K562 (cell line): ENCODE results near the gene B3GAT3. TPM values are rescaled to one million over a fixed set of nuclear protein-coding genes. Genes with fewer than 3 reads are reported as not detected.

Experiments used
- ATAC-seq: fragments of 200-7000 bp; cut with Tn5 transposase; 3 replicates; pipeline ENCODE4 v1.9.1; 2020; ENCODE audit warnings: moderate library complexity
- BruUV-seq: library from RNA; stranded (reverse); fragments of 400-500 nt; replicated peaks from 2 replicates; lab custom pipeline; 2021; lab: Mats Ljungman, UMichigan
- CTCF ChIA-PET: fragments of 300-600 bp; formaldehyde crosslinking; extraction: SDS; loops from one replicate; lab custom pipeline; 2021; ENCODE audit warnings: low intra/inter-chr PET ratio; lab: Yijun Ruan, JAX
- POLR2A ChIA-PET: fragments of 300-600, 350-650 bp; sonication (Branson Sonifier 250); formaldehyde crosslinking; extraction: SDS; loops from one replicate; lab custom pipeline; 2021; ENCODE audit warnings: antibody characterized with exemption, inconsistent platforms; lab: Yijun Ruan, JAX
- DNase-seq, 4 experiments: peaks; one replicate each; pipeline versions ENCODE4 v3.0.0 to v3.0.0-alpha.2; 2011 to 2018; ENCODE audit warnings: low spot score in 3 of 4, mixed read lengths in 3 of 4; ENCODE audit errors: extremely low read depth in 1 of 4
- FAIRE-seq: peaks from 2 replicates; lab custom pipeline; 2011; peaks lifted over from hg19 to GRCh38; lab: Jason Lieb, UNC
- H2AFZ ChIP-seq: 2 replicates; pipeline ENCODE4 v1.6.0; 2011; ENCODE audit warnings: low read depth, low read length, control low read depth, inconsistent platforms
- H3K27ac ChIP-seq: fragments of 200-600 bp; 3 replicates; pipeline ENCODE4 v1.8.0; 2011; ENCODE audit warnings: low read depth, mild to moderate bottlenecking, control low read depth, inconsistent platforms, low read length, moderate library complexity, mixed read lengths; ENCODE audit errors: extremely low read depth
- H3K27me3 ChIP-seq, 2 experiments: fragments of 300-600 bp in 1 of 2; 2 replicates in 1 of 2; 3 replicates in 1 of 2; pipeline versions ENCODE4 v1.6.0 to v1.8.0; 2011; ENCODE audit warnings: inconsistent platforms in 2 of 2, low read length in 2 of 2, mild to moderate bottlenecking in 1 of 2, mixed read lengths in 1 of 2, moderate library complexity in 1 of 2; ENCODE audit not compliant: control insufficient read depth in 2 of 2, insufficient read depth in 2 of 2
- H3K36me3 ChIP-seq: fragments of 300-600 bp; 3 replicates; pipeline ENCODE4 v1.8.0; 2011; ENCODE audit warnings: mild to moderate bottlenecking, low read length, inconsistent platforms; ENCODE audit not compliant: control insufficient read depth, insufficient read depth
- H3K4me1 ChIP-seq, 2 experiments: fragments of 200-600 bp in 1 of 2; replicated peaks in 1 of 2; 2 replicates in 1 of 2; 3 replicates in 1 of 2; pipeline versions ENCODE4 v1.5.1 to v1.8.0; 2011; ENCODE audit warnings: inconsistent platforms in 2 of 2, low read length in 2 of 2, mild to moderate bottlenecking in 1 of 2, mixed read lengths in 1 of 2, moderate library complexity in 1 of 2; ENCODE audit not compliant: control insufficient read depth in 2 of 2, insufficient read depth in 2 of 2
- H3K4me2 ChIP-seq: 2 replicates; pipeline ENCODE4 v1.6.1; 2011; ENCODE audit warnings: low read length, control low read depth, inconsistent platforms, mixed read lengths; ENCODE audit not compliant: insufficient read depth
- H3K4me3 ChIP-seq: fragments of 200-600 bp; sonication (generic), shearing (Covaris generic); 2 replicates; pipeline ENCODE4 v1.5.1; 2016; ENCODE audit warnings: control low read depth, inconsistent platforms
- H3K79me2 ChIP-seq: fragments of 200-600 bp; 3 replicates; pipeline ENCODE4 v1.8.0; 2011; ENCODE audit warnings: low read length, inconsistent platforms; ENCODE audit not compliant: control insufficient read depth, insufficient read depth
- H3K9ac ChIP-seq, 2 experiments: 2 replicates each; pipeline versions ENCODE4 v1.6.0 to v1.6.1; 2011; ENCODE audit warnings: low read depth in 2 of 2, low read length in 2 of 2, control low read depth in 1 of 2, inconsistent platforms in 1 of 2, mild to moderate bottlenecking in 1 of 2, mixed read lengths in 1 of 2; ENCODE audit not compliant: insufficient read depth in 1 of 2
- H3K9me1 ChIP-seq: one replicate; pipeline ENCODE4 v1.6.0; 2011; ENCODE audit warnings: inconsistent platforms, mild to moderate bottlenecking, low read length, moderate library complexity; ENCODE audit not compliant: control insufficient read depth, insufficient read depth
- H3K9me3 ChIP-seq: replicated peaks from 2 replicates; pipeline ENCODE4 v1.5.1; 2011; ENCODE audit warnings: low read depth, low read length, inconsistent platforms; ENCODE audit not compliant: control insufficient read depth, insufficient read depth
- H4K20me1 ChIP-seq: replicated peaks from 2 replicates; pipeline ENCODE4 v1.6.1; 2011; ENCODE audit warnings: low read length, inconsistent platforms, mixed read lengths; ENCODE audit not compliant: control insufficient read depth, insufficient read depth
- FOXA1 ChIP-seq: fragments of 450-650 bp; IDR thresholded peaks from 2 replicates; pipeline ENCODE4 v1.6.1; 2016; ENCODE audit warnings: mild to moderate bottlenecking, borderline replicate concordance
- HMG20A ChIP-seq: fragments of 450-650 bp; formaldehyde crosslinking; conservative IDR thresholded peaks from 2 replicates; pipeline ENCODE4 v1.4.0; 2020; ENCODE audit warnings: mild to moderate bottlenecking, mixed read lengths
- HMG20B ChIP-seq: fragments of 250-450 bp; sonication (Bioruptor Pico); IDR thresholded peaks from 2 replicates; pipeline ENCODE4 v1.5.0; 2021; ENCODE audit warnings: mild to moderate bottlenecking
- IFI16 ChIP-seq: fragments of 250-450 bp; sonication (Bioruptor Pico); IDR thresholded peaks from 2 replicates; pipeline ENCODE4 v2.1.2; 2022; ENCODE audit warnings: mild to moderate bottlenecking, inconsistent platforms
- ILK ChIP-seq: fragments of 450-650 bp; IDR thresholded peaks from 2 replicates; pipeline ENCODE4 v1.6.1; 2016; ENCODE audit warnings: missing genetic modification characterization, low read depth, mild to moderate bottlenecking, missing compliant biosample characterization, moderate library complexity, borderline replicate concordance
- MCM7 ChIP-seq, 2 experiments: fragments of 450-650 bp; IDR thresholded peaks; 2 replicates each; pipeline ENCODE4 v1.6.1; 2016 to 2018
- NFE2 ChIP-seq: IDR thresholded peaks from 2 replicates; pipeline ENCODE4 v1.6.1; 2014; ENCODE audit warnings: antibody characterized with exemption, low read depth
- POLR2B ChIP-seq: fragments of 450-650 bp; IDR thresholded peaks from 2 replicates; pipeline ENCODE4 v1.6.1; 2018; ENCODE audit warnings: low read depth; ENCODE audit not compliant: partially characterized antibody
- SMARCE1 ChIP-seq: fragments of 450-650 bp; IDR thresholded peaks from 2 replicates; pipeline ENCODE4 v1.7.1; 2016; ENCODE audit warnings: mild to moderate bottlenecking
- TFAM ChIP-seq: fragments of 250-450 bp; sonication (Bioruptor Pico); conservative IDR thresholded peaks from 2 replicates; pipeline ENCODE4 v1.5.0; 2021; ENCODE audit warnings: mild to moderate bottlenecking, moderate library complexity
- ZNF311 ChIP-seq: fragments of 250-450 bp; sonication (Bioruptor Pico); IDR thresholded peaks from 2 replicates; pipeline ENCODE4 v1.4.0; 2020; ENCODE audit warnings: mild to moderate bottlenecking, moderate library complexity
- ZNF316 ChIP-seq: fragments of 450-650 bp; IDR thresholded peaks from 2 replicates; pipeline ENCODE4 v1.6.1; 2016
- ZNF668 ChIP-seq: fragments of 250-450 bp; sonication (Bioruptor Pico); IDR thresholded peaks from 2 replicates; pipeline ENCODE4 v1.8.0; 2022; ENCODE audit warnings: mild to moderate bottlenecking, inconsistent platforms
- ZNF717 ChIP-seq: fragments of 250-450 bp; sonication (Bioruptor Pico); IDR thresholded peaks from 2 replicates; pipeline ENCODE4 v1.5.0; 2021
- WGBS: fragments of 100-300 bp; shearing (Covaris generic); methylation state at CpG from one replicate; pipeline ENCODE4 v1.1.6; 2016; ENCODE audit warnings: low coverage, mixed read lengths; ENCODE audit not compliant: insufficient coverage; ENCODE audit errors: missing lambda C conversion rate; 5-methylcytosine and 5-hydroxymethylcytosine counted together
- in situ Hi-C: fragments of 300-500 bp; cut with MboI; formaldehyde crosslinking; loops from 4 replicates; pipeline ENCODE4 v1.15.0; 2018; ENCODE audit warnings: inconsistent platforms, mixed read lengths
- intact Hi-C: fragments of 100-400 bp; cut with micrococcal nuclease; formaldehyde crosslinking; loops from 2 replicates; pipeline ENCODE4 v1.14.2; 2022
- polyA plus RNA-seq, 8 experiments: library from polyadenylated mRNA; depleted of rRNA in 4 of 8; stranded (reverse) in 5 of 8; unstranded in 3 of 8; fragments of >200 nt; fragmentation: Nextera tagmentation in 2 of 8; fragmentation: Illumina TruSeq in 1 of 8; extraction: Ambion mirVana in 2 of 8; extraction: Trizol in 1 of 8; gene quantifications; 2 replicates each; pipeline versions ENCODE4 v1.2.1 to v1.2.3, GENCODE V29; 2011 to 2014; ENCODE audit warnings: inconsistent platforms in 1 of 8, missing spikeins in 1 of 8
- total RNA-seq, 7 experiments: library from RNA; depleted of rRNA in 6 of 7; stranded (reverse); fragments of >200 nt in 6 of 7; fragmentation: Illumina TruSeq in 2 of 7; extraction: Trizol in 2 of 7; gene quantifications; 2 replicates each; pipeline versions ENCODE4 v1.2.1 to v1.2.3, GENCODE V29; 2011 to 2021; ENCODE audit warnings: low replicate concordance in 1 of 7
- TF ChIP-seq, protein P1 (sequence below): fragments of 150-350 bp; IDR thresholded peaks from 2 replicates; pipeline ENCODE4 v1.6.1; 2014; ENCODE audit warnings: low read depth, mild to moderate bottlenecking, low read length, borderline replicate concordance
- TF ChIP-seq, protein P2 (sequence below): fragments of 450-650 bp; formaldehyde crosslinking; IDR thresholded peaks from 2 replicates; pipeline ENCODE4 v1.4.0; 2020; ENCODE audit warnings: mild to moderate bottlenecking, mixed read lengths
- TF ChIP-seq, protein P3 (sequence below): fragments of 450-650 bp; IDR thresholded peaks from 2 replicates; pipeline ENCODE4 v1.6.1; 2018; ENCODE audit warnings: mild to moderate bottlenecking, low read depth; ENCODE audit not compliant: partially characterized antibody

B3GAT3 gene
- total and polyA plus RNA-seq, 9 of the 15 experiments (the other 6 are each of a cell fraction or from before 2014, with no cell fraction given) = 0.30 to 64.0 (median 21.4) TPM

DNA sequence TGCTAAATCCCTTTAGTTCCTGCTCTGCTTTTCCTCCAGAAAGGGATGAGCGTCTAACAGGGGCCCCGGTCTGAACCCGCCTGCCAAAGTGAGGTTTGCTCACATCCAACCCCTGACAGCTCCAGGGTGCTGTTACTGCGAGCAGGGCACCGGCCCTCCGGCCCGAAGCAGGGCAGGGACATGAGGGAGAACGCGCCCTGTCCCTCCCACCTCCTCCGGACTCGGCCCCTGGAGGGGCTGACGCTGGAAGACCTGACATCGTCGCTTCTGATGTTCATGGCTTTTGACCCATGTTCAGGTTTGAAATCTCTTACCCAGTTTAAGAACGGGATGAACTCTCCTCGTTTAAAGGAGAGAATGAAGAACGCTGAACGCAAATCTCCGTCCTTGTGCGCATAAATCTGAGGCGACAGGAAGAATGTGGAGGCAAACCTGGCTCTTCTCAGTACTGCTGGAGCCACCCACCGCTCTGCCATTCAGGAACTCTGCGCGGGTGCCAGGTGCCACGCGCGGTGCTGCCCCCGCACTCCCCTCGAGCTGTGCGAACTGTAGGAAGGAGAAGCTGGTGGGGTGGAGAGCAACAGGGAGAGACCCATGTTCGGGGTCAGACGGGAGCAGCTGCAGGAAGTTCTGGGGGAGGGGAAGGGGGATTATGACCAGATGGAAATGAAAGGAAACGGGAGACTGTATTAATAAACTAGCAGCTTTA, 47.3 kb downstream of the B3GAT3 start:
- peak overlapping the region; percentile 96 for H3K4me3 ChIP-seq
- in situ Hi-C loops (no loop called here), intact Hi-C loops (no loop called here)
- FAIRE-seq (peak; percentile 37), ATAC-seq (peak; percentile 58), DNase-seq (peak; percentile 40 to 53 (median 50))
- peak overlapping the region; percentile 84 for H3K27ac ChIP-seq
- peak overlapping the region; percentile 77 for H3K4me2 ChIP-seq
- peak overlapping the region; percentile 93 to 98 for H3K9ac ChIP-seq
- CTCF ChIA-PET = interaction anchor here (0.9 kb wide), 1 partner anchor 150 kb away, joined by 3 read pairs; no protein-coding TSS in a partner anchor
- POLR2A ChIA-PET = interaction anchor here (0.6 to 3.8 kb wide), 43 partner anchors 9 to 667 kb away, joined by 3 to 34 read pairs (median 4); partner anchors contain the start of genes C11orf98, CSKMT, HNRNPUL2 and LBHD1
- H4K20me1 ChIP-seq = peaks cover 3% of the 10 kb centered on the region
- H3K27me3 ChIP-seq = no peaks in the 10 kb centered on the region
- peak overlapping the region; percentile 80 for H2AFZ ChIP-seq
- peaks cover 22 to 37% of the 10 kb centered on the region in 2 experiments; a peak in 4 of 5 replicates for H3K4me1 ChIP-seq
- H3K9me1 ChIP-seq = no peaks in the 10 kb centered on the region
- no peaks in the 10 kb centered on the region for H3K9me3 ChIP-seq
- H3K79me2 ChIP-seq = peaks cover 58% of the 10 kb centered on the region
- peaks cover 82% of the 10 kb centered on the region for H3K36me3 ChIP-seq
- WGBS = 3% methylated on average over 32 of the region's 33 CpGs
- TSS peak; percentile 94 for BruUV-seq
- TF ChIP-seq FOXA1 (no peak), ZNF311 (CRISPR knock-in tag) (no peak), POLR2B (peak; percentile 12), SMARCE1 (0 out of 2 replicates have a peak, but pooled peaks have one; percentile 6), ZNF316 (no peak), ILK (no peak), IFI16 (CRISPR knock-in tag) (no peak), MCM7 (IDR thresholded peaks at IDR 0.05) (0 out of 4 replicates have a peak, but pooled peaks of 1 of the 2 experiments have one; percentile 21), TFAM (no peak), HMG20A (CRISPR knock-in tag) (no peak), ZNF717 (CRISPR knock-in tag) (no peak), HMG20B (CRISPR knock-in tag) (no peak), ZNF668 (CRISPR knock-in tag) (no peak), NFE2 (no peak)
- TF ChIP-seq, protein P1, sequence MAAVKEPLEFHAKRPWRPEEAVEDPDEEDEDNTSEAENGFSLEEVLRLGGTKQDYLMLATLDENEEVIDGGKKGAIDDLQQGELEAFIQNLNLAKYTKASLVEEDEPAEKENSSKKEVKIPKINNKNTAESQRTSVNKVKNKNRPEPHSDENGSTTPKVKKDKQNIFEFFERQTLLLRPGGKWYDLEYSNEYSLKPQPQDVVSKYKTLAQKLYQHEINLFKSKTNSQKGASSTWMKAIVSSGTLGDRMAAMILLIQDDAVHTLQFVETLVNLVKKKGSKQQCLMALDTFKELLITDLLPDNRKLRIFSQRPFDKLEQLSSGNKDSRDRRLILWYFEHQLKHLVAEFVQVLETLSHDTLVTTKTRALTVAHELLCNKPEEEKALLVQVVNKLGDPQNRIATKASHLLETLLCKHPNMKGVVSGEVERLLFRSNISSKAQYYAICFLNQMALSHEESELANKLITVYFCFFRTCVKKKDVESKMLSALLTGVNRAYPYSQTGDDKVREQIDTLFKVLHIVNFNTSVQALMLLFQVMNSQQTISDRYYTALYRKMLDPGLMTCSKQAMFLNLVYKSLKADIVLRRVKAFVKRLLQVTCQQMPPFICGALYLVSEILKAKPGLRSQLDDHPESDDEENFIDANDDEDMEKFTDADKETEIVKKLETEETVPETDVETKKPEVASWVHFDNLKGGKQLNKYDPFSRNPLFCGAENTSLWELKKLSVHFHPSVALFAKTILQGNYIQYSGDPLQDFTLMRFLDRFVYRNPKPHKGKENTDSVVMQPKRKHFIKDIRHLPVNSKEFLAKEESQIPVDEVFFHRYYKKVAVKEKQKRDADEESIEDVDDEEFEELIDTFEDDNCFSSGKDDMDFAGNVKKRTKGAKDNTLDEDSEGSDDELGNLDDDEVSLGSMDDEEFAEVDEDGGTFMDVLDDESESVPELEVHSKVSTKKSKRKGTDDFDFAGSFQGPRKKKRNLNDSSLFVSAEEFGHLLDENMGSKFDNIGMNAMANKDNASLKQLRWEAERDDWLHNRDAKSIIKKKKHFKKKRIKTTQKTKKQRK = no peak
- TF ChIP-seq, protein P2, sequence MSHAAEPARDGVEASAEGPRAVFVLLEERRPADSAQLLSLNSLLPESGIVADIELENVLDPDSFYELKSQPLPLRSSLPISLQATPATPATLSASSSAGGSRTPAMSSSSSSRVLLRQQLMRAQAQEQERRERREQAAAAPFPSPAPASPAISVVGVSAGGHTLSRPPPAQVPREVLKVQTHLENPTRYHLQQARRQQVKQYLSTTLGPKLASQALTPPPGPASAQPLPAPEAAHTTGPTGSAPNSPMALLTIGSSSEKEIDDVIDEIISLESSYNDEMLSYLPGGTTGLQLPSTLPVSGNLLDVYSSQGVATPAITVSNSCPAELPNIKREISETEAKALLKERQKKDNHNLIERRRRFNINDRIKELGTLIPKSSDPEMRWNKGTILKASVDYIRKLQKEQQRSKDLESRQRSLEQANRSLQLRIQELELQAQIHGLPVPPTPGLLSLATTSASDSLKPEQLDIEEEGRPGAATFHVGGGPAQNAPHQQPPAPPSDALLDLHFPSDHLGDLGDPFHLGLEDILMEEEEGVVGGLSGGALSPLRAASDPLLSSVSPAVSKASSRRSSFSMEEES = no peak
- TF ChIP-seq, protein P3, sequence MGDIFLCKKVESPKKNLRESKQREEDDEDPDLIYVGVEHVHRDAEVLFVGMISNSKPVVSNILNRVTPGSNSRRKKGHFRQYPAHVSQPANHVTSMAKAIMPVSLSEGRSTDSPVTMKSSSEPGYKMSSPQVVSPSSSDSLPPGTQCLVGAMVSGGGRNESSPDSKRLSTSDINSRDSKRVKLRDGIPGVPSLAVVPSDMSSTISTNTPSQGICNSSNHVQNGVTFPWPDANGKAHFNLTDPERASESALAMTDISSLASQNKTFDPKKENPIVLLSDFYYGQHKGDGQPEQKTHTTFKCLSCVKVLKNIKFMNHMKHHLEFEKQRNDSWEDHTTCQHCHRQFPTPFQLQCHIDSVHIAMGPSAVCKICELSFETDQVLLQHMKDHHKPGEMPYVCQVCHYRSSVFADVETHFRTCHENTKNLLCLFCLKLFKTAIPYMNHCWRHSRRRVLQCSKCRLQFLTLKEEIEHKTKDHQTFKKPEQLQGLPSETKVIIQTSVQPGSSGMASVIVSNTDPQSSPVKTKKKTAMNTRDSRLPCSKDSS = no peak
